NCI-H146 treated with DMSO at 0.1 percent for 48 hours (cell line): ENCODE results near the gene NR2C2AP.
"Not testable (repeated sequence)": the region's sequence is repeated elsewhere in the genome, so short reads cannot be mapped to it uniquely, and the experiment has no call there.

Experiments
- DNase-seq: peaks from one replicate; lab custom pipeline; 2025; ENCODE audit not compliant: unreplicated experiment; lab: John Stamatoyannopoulos, UW

NR2C2AP gene, protein sequence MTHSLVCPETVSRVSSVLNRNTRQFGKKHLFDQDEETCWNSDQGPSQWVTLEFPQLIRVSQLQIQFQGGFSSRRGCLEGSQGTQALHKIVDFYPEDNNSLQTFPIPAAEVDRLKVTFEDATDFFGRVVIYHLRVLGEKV

DNA sequence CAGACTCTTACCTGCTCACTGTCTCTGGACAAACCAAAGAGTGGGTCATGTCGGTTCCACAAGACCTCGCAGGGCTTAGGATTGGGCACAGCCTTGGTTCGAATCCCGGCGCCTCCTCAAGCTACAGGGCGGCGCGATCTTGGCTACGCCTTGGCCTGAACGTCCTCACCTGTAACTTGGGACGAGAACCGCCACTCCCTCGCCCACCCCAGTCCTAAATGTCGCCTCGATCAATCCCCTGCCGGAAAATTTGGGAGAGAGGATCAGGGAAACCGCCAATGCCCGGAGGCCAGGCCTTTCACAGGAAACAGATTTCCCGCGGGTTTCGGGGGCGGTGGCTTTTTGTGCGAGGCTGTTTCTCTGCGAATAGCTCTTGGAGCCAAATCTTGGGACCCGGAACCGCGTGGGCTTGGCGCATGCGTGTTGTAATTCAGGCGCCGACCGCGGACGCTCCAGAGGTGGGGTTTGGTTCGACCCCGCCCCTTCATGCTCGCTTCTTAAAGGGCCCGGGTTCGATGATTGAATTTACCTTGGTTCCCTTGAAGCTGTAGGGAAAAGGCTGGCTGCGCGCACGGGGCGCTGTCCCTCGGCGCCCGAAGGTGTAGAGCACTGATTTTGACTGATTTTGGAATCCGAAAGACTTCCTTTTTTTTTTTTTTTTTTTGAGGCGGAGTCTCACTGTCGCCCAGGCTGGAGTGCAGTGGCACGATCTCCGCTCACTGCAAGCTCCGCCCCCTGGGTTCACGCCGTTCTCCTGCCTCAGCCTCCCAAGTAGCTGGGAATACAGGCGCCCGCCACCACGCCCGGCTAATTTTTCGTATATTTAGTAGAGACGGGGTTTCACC is at the start of gene NR2C2AP:
Gene NR2C2AP, minus strand, starts transcription at position 403 of the 845 bp plus-strand sequence. Its CDS starts 354 bp downstream, at position 49.
- DNase-seq = peak; percentile 83

DNA sequence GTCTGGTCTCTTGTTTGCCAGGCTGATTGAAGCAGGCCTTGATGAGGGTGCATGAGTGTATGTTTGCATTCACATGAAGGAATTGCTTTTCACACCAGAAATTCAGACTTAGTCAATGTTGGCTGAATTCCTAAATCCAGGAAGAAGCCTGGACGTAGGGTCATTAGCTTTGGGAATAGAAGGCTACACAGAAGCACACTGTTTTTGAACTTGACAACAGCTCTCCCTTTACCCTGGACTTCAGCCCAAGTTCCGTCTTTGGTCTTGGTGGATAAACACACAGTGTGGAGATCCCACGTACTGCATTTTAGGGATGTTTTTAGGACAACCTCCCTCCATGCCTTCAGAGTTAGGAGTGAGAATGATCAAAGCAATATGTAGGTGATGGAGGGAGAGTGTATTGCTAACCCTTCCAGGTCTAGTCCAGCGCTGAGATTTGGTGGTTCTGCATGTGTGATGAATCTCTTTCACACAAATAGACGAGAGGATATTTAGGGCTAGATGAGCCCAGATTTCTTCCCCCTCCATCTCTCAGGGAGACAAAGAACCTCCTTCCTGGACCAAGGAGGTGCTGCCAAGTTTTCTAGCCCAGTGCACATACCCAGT is 47.1 kb upstream of the NR2C2AP start:
- no peak for DNase-seq

DNA sequence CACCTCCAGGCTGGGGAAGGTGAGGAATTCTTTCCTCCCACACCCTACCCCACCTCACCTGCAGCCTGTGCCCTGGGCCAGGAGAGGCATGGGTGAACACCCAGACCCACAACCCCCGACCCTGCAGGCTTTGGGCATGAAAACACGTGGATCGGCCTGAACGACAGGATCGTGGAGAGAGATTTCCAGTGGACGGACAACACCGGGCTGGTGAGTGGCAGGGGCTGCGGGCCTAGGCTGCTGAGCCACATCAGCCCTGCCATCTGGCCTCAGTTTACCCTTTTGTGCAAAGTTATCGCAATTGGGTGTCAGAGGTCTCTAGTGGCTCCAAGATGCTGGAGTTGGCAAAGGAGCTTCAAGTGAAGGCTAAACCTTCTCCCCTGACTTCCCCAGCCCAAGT is 37.3 kb upstream of the NR2C2AP start:
- no peak for DNase-seq

DNA sequence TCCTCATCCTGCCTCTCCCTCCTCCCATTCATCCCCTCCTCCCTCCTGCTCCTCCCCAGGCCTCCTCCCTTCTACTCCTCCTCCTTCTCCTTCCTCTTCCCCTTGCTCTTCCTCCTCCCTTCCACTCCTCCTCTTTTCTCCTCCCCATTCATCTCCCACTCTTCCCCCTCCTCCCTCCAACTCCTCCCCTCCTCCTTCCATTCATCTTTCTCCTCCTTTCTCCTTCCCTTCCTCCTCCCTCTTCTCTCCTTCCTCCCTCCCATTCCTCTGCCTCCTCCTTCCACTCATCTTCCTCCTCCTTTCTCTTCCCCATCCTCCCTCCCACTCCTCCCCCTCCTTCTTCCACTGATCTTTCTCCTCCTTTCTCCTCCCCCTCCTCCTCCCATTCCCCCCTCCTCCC is 36.5 kb upstream of the NR2C2AP start:
- DNase-seq = no peak

DNA sequence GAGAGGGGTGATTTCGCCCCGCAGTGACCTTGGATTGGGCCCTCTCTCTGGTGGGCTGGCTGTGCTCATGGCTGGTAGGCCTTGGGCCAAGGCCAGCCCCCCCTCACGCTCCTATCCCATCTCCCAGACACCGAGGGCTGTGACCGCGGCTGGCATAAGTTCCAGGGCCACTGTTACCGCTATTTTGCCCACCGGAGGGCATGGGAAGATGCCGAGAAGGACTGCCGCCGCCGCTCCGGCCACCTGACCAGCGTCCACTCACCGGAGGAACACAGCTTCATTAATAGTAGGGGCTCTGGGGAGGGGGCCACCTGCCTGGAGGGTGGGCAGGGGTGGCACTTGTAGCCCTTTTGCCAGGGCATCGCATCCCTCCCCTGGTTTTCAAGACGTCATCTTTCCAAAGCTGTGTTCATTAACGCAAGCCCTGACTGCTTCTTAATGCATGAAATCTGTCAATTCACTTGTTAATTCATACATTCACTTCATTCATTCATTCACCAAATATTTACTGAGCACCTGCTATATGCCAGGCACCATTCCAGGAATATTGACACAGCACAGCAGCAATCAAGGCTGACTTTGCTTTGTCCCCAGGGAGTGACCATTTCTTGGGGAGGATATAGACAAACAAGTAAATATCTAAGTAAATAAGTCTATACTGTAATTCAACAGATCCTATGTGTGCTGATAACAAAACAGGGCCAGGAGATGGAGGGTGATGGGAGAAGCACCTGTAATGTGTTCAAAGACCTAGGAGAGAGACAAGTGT is 35.1 kb upstream of the NR2C2AP start:
- DNase-seq = no peak

DNA sequence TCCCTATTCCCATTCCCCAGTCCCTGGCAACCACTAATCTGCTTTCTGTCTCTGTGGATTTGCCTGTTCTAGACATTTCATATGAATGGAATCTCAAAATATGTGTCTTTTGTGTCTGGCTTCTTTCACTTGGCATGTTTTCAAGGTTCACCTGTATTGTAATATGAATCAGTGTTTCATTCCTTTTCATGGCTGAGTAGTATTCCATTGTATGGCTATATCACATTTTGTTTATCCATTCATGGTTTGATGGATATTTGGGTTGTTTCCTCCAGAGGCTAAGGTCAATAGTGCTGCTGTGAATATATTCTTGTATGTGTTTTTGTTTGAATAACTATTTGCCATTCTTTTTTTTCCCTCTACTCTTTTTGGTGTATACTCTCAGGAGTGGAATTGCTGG is 33.0 kb upstream of the NR2C2AP start:
- DNase-seq = no peak

DNA sequence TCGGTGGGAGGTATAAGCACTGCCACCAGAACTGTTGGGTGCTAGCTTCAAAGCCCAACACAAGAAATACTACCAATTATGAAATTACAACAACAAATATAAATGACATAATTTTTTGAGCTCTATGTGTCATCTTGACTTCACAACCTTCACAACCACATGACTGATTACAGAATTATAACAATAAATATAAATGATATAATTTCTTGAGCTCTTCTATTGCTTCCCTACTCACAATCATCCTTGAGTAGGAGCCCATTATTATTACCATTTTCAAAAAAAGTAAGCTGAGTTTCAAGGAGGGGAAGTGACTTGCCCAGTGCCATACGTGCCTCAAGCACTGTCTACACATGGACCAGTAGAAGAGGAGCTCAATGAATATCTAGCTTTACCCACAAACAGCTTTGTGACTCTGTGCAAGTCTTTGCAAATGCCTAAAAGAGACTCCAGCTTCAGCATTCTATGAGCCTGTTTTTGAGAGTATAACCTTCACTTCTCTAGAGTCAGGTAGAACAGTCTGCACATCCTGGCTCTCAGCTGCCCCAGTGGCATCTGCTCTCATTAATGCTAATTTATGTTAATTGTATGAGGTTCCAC is 31.1 kb upstream of the NR2C2AP start:
- DNase-seq = no peak

DNA sequence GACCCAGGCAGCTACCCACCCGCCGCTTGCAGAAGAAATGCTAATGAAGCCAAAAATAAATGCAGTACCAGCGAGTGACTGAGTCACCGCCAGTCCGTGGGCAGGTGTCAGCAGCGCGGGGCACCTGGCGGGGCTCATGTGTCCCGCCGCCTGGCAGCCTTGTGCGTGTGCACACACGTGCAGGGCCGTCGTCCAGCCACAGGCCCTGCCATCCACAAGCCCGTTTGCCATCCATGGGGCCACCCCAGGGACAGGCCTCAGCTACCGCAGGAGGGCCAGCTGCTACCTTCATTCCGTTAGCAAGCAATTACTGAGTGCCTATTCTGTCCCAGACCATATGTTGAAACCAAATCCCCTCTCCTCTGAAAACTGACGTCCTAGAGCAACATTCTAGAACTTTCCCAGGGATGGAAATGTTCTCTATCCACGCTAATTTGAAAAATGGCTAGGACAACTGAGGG is 29.1 kb upstream of the NR2C2AP start:
- DNase-seq = no peak

DNA sequence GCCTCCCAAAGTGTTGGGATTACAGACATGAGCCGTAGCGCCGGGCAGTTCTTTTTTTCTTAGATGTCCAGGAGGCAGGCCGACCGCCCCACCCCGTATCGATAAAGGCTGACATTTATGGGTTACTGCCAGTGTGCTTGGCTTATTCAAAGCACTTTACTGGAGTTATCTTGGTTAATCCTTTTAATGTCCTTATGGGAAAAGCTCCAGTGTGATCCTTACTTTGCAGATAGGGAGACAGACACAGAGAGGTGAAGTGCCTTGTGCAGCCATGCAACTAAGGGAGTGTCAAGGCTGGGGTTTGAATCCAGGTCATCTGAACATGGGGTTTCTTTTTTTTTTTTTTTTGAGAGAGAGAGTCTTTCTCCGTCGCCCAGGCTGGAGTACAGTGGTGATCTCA is 27.8 kb upstream of the NR2C2AP start:
- DNase-seq = no peak

DNA sequence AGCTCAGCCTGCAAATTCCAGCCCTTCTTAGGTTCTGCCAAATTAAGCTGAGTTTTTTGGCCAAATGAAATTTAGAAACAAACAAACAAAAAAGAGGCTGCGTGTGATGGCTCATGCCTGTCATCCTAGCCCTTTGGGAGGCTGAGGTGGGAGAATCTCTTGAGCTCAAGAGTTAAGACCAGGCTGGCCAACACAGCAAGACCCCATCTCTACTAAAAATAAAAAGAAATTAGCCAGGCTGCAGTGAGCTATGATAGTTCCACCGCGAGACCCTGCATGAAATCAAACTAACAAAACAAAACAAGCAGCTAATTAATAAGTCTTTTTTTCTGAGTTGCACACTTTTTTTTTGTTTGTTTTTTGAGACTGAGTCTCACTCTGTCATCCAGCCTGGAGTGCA is 26.5 kb upstream of the NR2C2AP start:
- no peak for DNase-seq

DNA sequence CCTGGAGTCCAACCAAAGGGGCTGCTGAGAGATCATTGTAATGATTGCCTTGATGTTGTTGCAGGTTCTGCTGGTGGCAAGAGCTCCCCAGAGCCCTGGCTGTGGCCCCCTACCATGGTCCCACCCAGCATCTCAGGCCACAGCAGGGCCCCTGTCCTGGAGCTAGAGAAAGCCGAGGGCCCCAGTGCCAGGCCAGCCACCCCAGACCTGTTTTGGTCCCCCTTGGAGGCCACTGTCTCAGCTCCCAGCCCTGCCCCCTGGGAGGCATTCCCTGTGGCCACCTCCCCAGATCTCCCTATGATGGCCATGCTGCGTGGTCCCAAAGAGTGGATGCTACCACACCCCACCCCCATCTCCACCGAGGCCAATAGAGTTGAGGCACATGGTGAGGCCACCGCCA is 24.0 kb upstream of the NR2C2AP start:
- DNase-seq = no peak

DNA sequence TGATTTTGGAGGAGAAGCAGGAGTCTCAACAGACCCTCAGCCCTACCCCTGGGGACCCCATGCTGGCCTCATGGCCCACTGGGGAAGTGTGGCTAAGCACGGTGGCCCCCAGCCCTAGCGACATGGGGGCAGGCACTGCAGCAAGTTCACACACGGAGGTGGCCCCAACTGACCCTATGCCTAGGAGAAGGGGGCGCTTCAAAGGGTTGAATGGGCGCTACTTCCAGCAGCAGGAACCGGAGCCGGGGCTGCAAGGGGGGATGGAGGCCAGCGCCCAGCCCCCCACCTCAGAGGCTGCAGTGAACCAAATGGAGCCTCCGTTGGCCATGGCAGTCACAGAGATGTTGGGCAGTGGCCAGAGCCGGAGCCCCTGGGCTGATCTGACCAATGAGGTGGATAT is 23.4 kb upstream of the NR2C2AP start:
- no peak for DNase-seq

DNA sequence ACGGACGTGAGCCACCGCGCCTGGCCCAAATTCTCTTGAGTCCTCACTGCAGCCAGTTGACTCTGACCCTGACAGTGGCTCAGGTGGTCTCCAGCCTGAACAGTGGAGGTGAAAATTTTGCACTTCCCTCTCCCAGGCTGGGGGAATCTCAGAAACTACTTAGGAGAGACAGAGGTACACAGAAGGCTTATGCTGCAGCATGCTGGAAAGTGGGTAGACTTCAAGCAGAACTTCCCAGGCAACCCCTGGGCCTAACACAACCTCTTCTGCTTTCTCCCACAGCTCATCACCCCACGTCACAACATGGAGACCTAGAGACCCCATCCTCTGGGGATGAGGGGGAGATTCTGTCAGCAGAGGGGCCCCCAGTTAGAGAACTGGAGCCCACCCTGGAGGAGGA is 23.0 kb upstream of the NR2C2AP start:
- DNase-seq = no peak

DNA sequence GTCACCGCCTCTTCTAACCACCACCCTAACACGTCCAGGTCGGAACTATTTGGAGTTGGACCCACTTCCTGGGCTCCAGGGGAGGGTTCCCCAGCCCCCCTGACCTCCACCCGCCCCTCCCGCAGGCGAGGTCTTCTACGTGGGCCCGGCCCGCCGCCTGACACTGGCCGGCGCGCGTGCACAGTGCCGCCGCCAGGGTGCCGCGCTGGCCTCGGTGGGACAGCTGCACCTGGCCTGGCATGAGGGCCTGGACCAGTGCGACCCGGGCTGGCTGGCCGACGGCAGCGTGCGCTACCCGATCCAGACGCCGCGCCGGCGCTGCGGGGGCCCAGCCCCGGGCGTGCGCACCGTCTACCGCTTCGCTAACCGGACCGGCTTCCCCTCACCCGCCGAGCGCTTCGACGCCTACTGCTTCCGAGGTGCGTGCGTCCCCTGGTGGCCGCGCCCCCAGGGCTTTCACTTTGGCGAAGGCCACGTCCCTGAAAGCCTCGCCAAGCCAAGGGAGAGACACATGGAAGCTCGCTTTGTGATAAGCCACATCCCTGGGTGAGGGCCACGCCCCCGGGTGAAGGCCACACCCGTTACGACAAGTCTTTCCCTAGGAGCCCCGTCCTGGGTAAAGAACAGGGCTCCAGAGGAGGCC is 21.8 kb upstream of the NR2C2AP start:
- DNase-seq = peak; percentile 72

DNA sequence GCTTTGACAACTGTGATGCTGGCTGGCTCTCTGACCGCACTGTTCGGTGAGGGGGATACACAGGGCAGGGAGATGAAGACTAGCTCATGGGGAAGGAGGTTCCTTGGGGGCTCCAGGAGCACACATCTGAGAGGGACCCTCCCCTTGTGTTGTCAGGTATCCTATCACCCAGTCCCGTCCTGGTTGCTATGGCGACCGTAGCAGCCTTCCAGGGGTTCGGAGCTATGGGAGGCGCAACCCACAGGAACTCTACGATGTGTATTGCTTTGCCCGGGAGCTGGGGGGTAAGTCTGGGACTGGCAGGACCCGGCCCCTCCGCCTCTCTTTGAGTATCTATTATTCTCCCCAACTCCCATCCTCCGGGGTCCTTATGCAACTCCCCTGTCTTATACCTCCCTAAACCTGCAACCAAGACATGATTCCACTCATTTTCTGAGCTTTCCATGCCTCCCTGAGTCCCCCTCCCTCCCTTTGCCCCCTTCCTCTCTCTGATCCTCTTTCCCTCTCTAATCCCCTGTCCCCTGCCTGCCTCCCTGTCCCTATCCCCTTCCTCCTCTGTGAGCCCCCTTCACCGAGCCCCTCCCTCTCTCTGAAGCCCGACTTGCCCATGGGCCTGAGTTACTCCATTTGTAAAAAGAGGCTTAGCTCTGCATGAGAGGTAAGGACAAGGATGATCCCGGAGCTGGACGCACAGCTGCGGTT is 21.1 kb upstream of the NR2C2AP start:
- DNase-seq = no peak

DNA sequence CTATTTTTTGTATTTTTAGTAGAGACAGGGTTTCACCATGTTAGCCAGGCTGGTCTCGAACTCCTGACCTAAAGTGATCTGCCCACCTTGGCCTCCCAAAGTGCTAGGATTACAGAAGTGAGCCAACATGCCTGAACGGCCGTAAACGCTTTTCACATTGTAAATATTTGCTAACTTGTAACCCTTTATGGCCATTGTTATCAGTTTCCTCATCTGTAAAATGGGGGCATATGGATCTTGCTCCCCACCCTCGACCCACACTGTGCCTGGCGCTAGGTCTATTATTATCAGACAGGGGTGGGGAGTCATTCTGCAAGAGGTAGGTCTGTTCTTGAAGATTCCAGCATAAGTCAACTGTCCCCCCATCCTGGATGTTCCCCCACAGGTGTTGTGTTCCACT is 20.4 kb upstream of the NR2C2AP start:
- no peak for DNase-seq

DNA sequence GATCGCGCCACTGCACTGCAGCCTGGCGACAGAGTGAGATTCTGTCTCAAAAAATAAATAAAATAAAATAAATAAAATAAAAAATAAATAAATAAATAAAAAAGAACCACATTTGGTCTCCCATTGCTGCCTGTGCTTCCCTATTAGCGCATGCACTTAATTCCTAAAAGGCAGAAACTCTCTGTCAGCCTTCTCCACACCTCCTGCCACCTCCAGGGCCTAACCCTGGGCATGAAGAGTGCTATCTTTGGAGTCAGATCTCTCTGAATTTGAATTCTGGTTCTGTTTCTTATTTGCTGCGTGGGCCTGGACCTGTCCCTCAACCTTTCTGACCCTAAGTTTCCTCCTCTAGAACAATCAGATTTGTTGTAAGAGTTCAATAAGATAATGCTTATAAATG is 19.8 kb upstream of the NR2C2AP start:
- no peak for DNase-seq

DNA sequence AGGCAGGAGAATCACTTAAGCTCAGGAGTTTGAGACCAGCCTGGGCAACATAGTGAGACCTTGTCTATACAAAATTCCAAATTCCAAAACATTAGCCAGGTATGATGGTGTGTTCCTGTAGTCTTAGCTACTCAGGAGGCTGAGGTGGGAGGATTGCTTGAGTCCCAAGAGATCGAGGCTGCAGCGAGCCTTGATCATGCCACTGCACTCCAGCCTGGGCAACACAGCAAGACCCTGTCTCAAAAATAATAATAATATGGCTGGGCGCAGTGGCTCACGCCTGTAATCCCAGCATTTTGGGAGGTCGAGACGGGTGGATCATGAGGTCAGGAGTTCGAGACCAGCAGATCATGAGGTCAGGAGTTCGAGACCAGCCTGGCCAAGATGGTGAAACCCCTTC is 17.8 kb upstream of the NR2C2AP start:
- DNase-seq = not testable (repeated sequence)

DNA sequence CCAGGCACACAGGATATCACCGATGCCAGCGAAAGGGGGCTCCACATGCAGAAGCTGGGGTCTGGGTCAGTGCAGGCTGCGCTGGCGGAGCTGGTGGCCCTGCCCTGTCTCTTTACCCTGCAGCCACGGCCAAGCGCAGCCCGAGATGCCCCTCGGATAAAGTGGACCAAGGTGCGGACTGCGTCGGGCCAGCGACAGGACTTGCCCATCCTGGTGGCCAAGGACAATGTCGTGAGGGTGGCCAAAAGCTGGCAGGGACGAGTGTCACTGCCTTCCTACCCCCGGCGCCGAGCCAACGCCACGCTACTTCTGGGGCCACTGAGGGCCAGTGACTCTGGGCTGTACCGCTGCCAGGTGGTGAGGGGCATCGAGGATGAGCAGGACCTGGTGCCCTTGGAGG is 15.7 kb upstream of the NR2C2AP start:
- no peak for DNase-seq

DNA sequence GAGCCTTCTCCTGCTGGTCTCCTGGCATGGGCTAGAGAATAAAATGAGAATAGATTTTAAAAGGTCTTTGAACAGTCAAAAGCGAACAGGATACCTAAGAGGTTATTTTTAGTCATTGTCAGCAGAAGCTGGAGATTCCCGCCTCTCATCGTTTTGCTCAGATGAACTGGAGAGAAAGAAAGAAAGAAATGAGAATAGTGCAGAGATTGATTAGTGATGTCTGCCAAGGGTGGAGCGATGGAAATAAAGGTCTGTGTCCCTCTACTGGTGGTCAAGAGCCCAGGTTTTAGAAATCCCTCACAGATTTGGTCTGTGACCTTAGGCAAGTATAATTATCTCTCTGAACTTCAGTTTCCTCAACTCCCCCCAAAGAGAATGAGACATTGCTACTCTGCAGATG is 13.9 kb upstream of the NR2C2AP start:
- DNase-seq = peak; percentile 43
